SK-N-SH treated with all-trans-retinoic acid at 6 μM for 48 hours (cell line): ENCODE measurements around the gene DPYD.

ENCODE experiments used
- ATAC-seq: fragments of 200-7000 bp; cut with Tn5 transposase; 3 replicates; pipeline ENCODE4 v1.9.1; 2020; ENCODE audit warnings: mild to moderate bottlenecking, moderate library complexity
- ARNTL ChIP-seq: fragments of 450-650 bp; formaldehyde crosslinking; IDR thresholded peaks from 2 replicates; pipeline ENCODE4 v1.5.0; 2020; ENCODE audit warnings: low read depth, mild to moderate bottlenecking, moderate library complexity, borderline replicate concordance
- BACH2 ChIP-seq: fragments of 250-450 bp; sonication (Bioruptor Pico); IDR thresholded peaks from 2 replicates; pipeline ENCODE4 v1.9.0; 2021; ENCODE audit warnings: mild to moderate bottlenecking, borderline replicate concordance
- CSDC2 ChIP-seq: fragments of 250-450 bp; sonication (Bioruptor Pico); IDR thresholded peaks from 2 replicates; pipeline ENCODE4 v1.5.0; 2020; ENCODE audit warnings: mild to moderate bottlenecking, moderate library complexity
- GLIS3 ChIP-seq: fragments of 250-450 bp; sonication (Bioruptor Pico); IDR thresholded peaks from 2 replicates; pipeline ENCODE4 v1.5.0; 2020; ENCODE audit warnings: mild to moderate bottlenecking, moderate library complexity
- ISL1 ChIP-seq: fragments of 250-450 bp; sonication (Bioruptor Pico); IDR thresholded peaks from 2 replicates; pipeline ENCODE4 v2.1.2; 2022; ENCODE audit warnings: mild to moderate bottlenecking, moderate library complexity
- OSR1 ChIP-seq: fragments of 250-450 bp; sonication (Bioruptor Pico); IDR thresholded peaks from 2 replicates; pipeline ENCODE4 v1.8.0; 2022; ENCODE audit warnings: moderate library complexity, mild to moderate bottlenecking, inconsistent platforms
- PPARA ChIP-seq: fragments of 250-450 bp; sonication (Bioruptor Pico); IDR thresholded peaks from 2 replicates; pipeline ENCODE4 v1.5.0; 2020; ENCODE audit warnings: mild to moderate bottlenecking, borderline replicate concordance
- RARB ChIP-seq: fragments of 250-450 bp; sonication (Bioruptor Pico); IDR thresholded peaks from 2 replicates; pipeline ENCODE4 v1.8.0; 2021; ENCODE audit warnings: mild to moderate bottlenecking, moderate library complexity
- SNAI2 ChIP-seq: fragments of 250-450 bp; sonication (Bioruptor Pico); IDR thresholded peaks from 2 replicates; pipeline ENCODE4 v1.5.0; 2020; ENCODE audit warnings: mild to moderate bottlenecking, moderate library complexity
- TCF4 ChIP-seq: fragments of 250-450 bp; sonication (Bioruptor Pico); IDR thresholded peaks from 2 replicates; pipeline ENCODE4 v1.8.0; 2021; ENCODE audit warnings: mild to moderate bottlenecking, moderate library complexity, borderline replicate concordance
- TOX ChIP-seq: fragments of 250-450 bp; sonication (Bioruptor Pico); IDR thresholded peaks from 2 replicates; pipeline ENCODE4 v1.8.0; 2021; ENCODE audit warnings: mild to moderate bottlenecking, moderate library complexity, borderline replicate concordance
- ZC3H10 ChIP-seq: fragments of 250-450 bp; sonication (Bioruptor Pico); IDR thresholded peaks from 2 replicates; pipeline ENCODE4 v1.5.1; 2021; ENCODE audit warnings: mild to moderate bottlenecking, moderate library complexity
- ZFP3 ChIP-seq: fragments of 250-450 bp; sonication (Bioruptor Pico); IDR thresholded peaks from 2 replicates; pipeline ENCODE4 v1.5.0; 2020; ENCODE audit warnings: mild to moderate bottlenecking, moderate library complexity
- ZNF565 ChIP-seq: fragments of 450-650 bp; formaldehyde crosslinking; conservative IDR thresholded peaks from 2 replicates; pipeline ENCODE4 v1.5.0; 2020; ENCODE audit warnings: low read depth, mild to moderate bottlenecking, moderate library complexity
- ZNF70 ChIP-seq: fragments of 450-650 bp; formaldehyde crosslinking; IDR thresholded peaks from 2 replicates; pipeline ENCODE4 v1.5.0; 2020; ENCODE audit warnings: mild to moderate bottlenecking, moderate library complexity
- ZNF8 ChIP-seq: fragments of 450-650 bp; formaldehyde crosslinking; IDR thresholded peaks from 2 replicates; pipeline ENCODE4 v1.5.0; 2020; ENCODE audit warnings: mild to moderate bottlenecking, moderate library complexity
- TF ChIP-seq, protein P1 (sequence below): fragments of 250-450 bp; sonication (Bioruptor Pico); IDR thresholded peaks from 2 replicates; pipeline ENCODE4 v1.8.0; 2020; ENCODE audit warnings: mild to moderate bottlenecking, moderate library complexity, borderline replicate concordance
- TF ChIP-seq, protein P2 (sequence below): fragments of 250-450 bp; sonication (Bioruptor Pico); IDR thresholded peaks from 2 replicates; pipeline ENCODE4 v1.8.0; 2021; ENCODE audit warnings: low read depth, mild to moderate bottlenecking, moderate library complexity, borderline replicate concordance
- TF ChIP-seq, protein P3 (sequence below): fragments of 250-450 bp; sonication (Bioruptor Pico); IDR thresholded peaks from 2 replicates; pipeline ENCODE4 v1.5.1; 2021; ENCODE audit warnings: mild to moderate bottlenecking, moderate library complexity
- TF ChIP-seq, protein P4 (sequence below): fragments of 250-450 bp; sonication (Bioruptor Pico); IDR thresholded peaks from 2 replicates; pipeline ENCODE4 v1.5.0; 2020; ENCODE audit warnings: mild to moderate bottlenecking, moderate library complexity

The DPYD gene

DNA sequence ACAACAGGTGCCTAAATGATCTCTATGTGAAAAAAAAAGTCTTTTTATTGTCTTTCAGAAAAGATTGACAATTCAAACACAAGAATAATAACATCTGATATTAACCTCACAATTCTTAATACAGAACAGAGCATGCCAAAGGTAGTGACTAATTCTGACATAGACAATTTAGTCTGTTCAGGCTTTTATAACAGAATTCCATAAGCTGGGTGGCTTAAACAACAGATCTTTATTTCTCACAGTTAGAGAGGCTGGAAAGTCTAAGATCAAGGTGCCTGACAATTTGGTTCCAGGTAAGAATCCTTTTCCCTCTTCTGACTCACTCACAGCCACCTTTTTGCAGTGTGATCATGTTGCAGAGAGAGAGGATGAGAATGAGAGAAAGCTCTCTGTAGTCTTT is 27.0 kb downstream of the DPYD start:
- TF ChIP-seq SNAI2 (CRISPR knock-in tag): no peak
- TF ChIP-seq ZFP3 (CRISPR knock-in tag): no peak
- TF ChIP-seq TCF4 (CRISPR knock-in tag): no peak
- TF ChIP-seq ISL1 (CRISPR knock-in tag): no peak
- TF ChIP-seq, protein P1, sequence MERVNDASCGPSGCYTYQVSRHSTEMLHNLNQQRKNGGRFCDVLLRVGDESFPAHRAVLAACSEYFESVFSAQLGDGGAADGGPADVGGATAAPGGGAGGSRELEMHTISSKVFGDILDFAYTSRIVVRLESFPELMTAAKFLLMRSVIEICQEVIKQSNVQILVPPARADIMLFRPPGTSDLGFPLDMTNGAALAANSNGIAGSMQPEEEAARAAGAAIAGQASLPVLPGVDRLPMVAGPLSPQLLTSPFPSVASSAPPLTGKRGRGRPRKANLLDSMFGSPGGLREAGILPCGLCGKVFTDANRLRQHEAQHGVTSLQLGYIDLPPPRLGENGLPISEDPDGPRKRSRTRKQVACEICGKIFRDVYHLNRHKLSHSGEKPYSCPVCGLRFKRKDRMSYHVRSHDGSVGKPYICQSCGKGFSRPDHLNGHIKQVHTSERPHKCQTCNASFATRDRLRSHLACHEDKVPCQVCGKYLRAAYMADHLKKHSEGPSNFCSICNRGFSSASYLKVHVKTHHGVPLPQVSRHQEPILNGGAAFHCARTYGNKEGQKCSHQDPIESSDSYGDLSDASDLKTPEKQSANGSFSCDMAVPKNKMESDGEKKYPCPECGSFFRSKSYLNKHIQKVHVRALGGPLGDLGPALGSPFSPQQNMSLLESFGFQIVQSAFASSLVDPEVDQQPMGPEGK: no peak
- no peak for TF ChIP-seq TOX (CRISPR knock-in tag)
- TF ChIP-seq ZNF565 (CRISPR knock-in tag): no peak
- TF ChIP-seq, protein P2, sequence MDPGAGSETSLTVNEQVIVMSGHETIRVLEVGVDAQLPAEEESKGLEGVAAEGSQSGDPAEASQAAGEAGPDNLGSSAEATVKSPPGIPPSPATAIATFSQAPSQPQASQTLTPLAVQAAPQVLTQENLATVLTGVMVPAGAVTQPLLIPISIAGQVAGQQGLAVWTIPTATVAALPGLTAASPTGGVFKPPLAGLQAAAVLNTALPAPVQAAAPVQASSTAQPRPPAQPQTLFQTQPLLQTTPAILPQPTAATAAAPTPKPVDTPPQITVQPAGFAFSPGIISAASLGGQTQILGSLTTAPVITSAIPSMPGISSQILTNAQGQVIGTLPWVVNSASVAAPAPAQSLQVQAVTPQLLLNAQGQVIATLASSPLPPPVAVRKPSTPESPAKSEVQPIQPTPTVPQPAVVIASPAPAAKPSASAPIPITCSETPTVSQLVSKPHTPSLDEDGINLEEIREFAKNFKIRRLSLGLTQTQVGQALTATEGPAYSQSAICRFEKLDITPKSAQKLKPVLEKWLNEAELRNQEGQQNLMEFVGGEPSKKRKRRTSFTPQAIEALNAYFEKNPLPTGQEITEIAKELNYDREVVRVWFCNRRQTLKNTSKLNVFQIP (CRISPR knock-in tag): no peak
- TF ChIP-seq, protein P3, sequence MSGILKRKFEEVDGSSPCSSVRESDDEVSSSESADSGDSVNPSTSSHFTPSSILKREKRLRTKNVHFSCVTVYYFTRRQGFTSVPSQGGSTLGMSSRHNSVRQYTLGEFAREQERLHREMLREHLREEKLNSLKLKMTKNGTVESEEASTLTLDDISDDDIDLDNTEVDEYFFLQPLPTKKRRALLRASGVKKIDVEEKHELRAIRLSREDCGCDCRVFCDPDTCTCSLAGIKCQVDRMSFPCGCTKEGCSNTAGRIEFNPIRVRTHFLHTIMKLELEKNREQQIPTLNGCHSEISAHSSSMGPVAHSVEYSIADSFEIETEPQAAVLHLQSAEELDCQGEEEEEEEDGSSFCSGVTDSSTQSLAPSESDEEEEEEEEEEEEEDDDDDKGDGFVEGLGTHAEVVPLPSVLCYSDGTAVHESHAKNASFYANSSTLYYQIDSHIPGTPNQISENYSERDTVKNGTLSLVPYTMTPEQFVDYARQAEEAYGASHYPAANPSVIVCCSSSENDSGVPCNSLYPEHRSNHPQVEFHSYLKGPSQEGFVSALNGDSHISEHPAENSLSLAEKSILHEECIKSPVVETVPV (CRISPR knock-in tag): no peak
- TF ChIP-seq OSR1 (CRISPR knock-in tag): no peak
- TF ChIP-seq CSDC2: no peak
- TF ChIP-seq RARB (CRISPR knock-in tag): no peak
- TF ChIP-seq BACH2 (CRISPR knock-in tag): no peak
- no peak for TF ChIP-seq PPARA (CRISPR knock-in tag)
- peak; percentile 84 for ATAC-seq

DNA sequence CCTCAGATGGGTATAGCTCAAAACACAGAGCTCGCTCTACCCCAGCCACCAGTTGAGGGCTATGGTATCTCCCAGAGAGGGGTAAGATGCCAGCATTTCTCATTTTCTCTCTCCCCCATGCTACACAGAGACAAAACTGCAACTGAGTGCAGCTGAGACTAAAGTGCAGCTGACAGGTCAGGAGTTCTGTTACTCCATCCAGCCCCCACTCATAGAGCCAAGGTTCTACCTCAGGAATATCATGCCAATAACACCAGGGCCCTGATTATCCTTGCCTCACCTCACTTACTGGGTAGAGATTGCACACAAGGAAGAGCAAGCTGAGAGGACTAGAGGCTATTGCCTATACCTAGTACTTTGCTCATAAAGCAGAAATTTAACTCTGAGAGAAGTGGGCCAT is 34.6 kb downstream of the DPYD start:
- ATAC-seq: no peak
- TF ChIP-seq ISL1 (CRISPR knock-in tag) (no peak), ZNF70 (CRISPR knock-in tag) (no peak), ARNTL (CRISPR knock-in tag) (no peak), OSR1 (CRISPR knock-in tag) (no peak), TCF4 (CRISPR knock-in tag) (no peak), SNAI2 (CRISPR knock-in tag) (no peak), GLIS3 (no peak), ZNF8 (no peak), ZC3H10 (CRISPR knock-in tag) (no peak), TOX (CRISPR knock-in tag) (no peak)
- TF ChIP-seq, protein P1: no peak
- TF ChIP-seq, protein P4, sequence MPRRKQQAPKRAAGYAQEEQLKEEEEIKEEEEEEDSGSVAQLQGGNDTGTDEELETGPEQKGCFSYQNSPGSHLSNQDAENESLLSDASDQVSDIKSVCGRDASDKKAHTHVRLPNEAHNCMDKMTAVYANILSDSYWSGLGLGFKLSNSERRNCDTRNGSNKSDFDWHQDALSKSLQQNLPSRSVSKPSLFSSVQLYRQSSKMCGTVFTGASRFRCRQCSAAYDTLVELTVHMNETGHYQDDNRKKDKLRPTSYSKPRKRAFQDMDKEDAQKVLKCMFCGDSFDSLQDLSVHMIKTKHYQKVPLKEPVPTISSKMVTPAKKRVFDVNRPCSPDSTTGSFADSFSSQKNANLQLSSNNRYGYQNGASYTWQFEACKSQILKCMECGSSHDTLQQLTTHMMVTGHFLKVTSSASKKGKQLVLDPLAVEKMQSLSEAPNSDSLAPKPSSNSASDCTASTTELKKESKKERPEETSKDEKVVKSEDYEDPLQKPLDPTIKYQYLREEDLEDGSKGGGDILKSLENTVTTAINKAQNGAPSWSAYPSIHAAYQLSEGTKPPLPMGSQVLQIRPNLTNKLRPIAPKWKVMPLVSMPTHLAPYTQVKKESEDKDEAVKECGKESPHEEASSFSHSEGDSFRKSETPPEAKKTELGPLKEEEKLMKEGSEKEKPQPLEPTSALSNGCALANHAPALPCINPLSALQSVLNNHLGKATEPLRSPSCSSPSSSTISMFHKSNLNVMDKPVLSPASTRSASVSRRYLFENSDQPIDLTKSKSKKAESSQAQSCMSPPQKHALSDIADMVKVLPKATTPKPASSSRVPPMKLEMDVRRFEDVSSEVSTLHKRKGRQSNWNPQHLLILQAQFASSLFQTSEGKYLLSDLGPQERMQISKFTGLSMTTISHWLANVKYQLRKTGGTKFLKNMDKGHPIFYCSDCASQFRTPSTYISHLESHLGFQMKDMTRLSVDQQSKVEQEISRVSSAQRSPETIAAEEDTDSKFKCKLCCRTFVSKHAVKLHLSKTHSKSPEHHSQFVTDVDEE: no peak
- TF ChIP-seq, protein P3 (CRISPR knock-in tag): no peak
